K562 (cell line): ENCODE data around the gene KIF12.

Experiments used
- CBFA2T3 ChIP-seq: fragments of 450-650 bp; IDR thresholded peaks from 2 replicates; pipeline ENCODE4 v1.6.1; 2017
- CEBPB ChIP-seq: fragments of 450-650 bp; IDR thresholded peaks from 2 replicates; pipeline ENCODE4 v1.6.1; 2016; ENCODE audit warnings: missing genetic modification characterization, missing compliant biosample characterization
- CTCF ChIP-seq, 3 experiments: IDR thresholded peaks in 2 of 3; conservative IDR thresholded peaks in 1 of 3; 2 replicates each; pipeline ENCODE4 v1.5.1; 2011 to 2012; ENCODE audit warnings: low read length in 3 of 3, mild to moderate bottlenecking in 3 of 3, control low read depth in 2 of 3, improper control_type of control experiment in 1 of 3, inconsistent platforms in 1 of 3, low read depth in 1 of 3, mixed read lengths in 1 of 3, moderate library complexity in 1 of 3; ENCODE audit not compliant: insufficient read depth in 2 of 3
- FOSL1 ChIP-seq: fragments of 200-800 bp; sonication (Bioruptor generic); conservative IDR thresholded peaks from 2 replicates; pipeline ENCODE4 v1.6.1; 2016; ENCODE audit warnings: missing genetic modification characterization, missing compliant biosample characterization
- REST ChIP-seq, 2 experiments: fragments of 450-650 bp; formaldehyde crosslinking in 1 of 2; IDR thresholded peaks; 2 replicates each; pipeline versions ENCODE4 v1.4.0 to v1.6.1; 2014 to 2020; ENCODE audit warnings: mild to moderate bottlenecking in 2 of 2, borderline replicate concordance in 1 of 2, low read depth in 1 of 2
- STAT5B ChIP-seq: fragments of 250-450 bp; sonication (Bioruptor Pico); IDR thresholded peaks from 2 replicates; pipeline ENCODE4 v1.8.0; 2021; ENCODE audit warnings: mild to moderate bottlenecking, inconsistent platforms
- TCF3 ChIP-seq: sonication (generic); formaldehyde crosslinking; IDR thresholded peaks from 2 replicates; pipeline ENCODE4 v1.4.0; 2020; ENCODE audit warnings: mild to moderate bottlenecking, missing genetic modification reagents
- ZBTB40 ChIP-seq, 2 experiments: fragments of 450-650 bp in 1 of 2; sonication (generic) in 1 of 2; formaldehyde crosslinking in 1 of 2; IDR thresholded peaks; 2 replicates each; pipeline versions ENCODE4 v1.7.1 to v1.9.0; 2016 to 2022; ENCODE audit warnings: inconsistent platforms in 1 of 2, mild to moderate bottlenecking in 1 of 2, missing genetic modification reagents in 1 of 2
- ZNF140 ChIP-seq: fragments of 250-450 bp; sonication (Bioruptor Pico); IDR thresholded peaks from 2 replicates; pipeline ENCODE4 v1.8.0; 2021; ENCODE audit warnings: moderate library complexity, mild to moderate bottlenecking, inconsistent platforms

- TF ChIP-seq CEBPB (tag): no peak
- TF ChIP-seq STAT5B: no peak
- TF ChIP-seq ZNF140: no peak
- no peak for TF ChIP-seq CTCF (IDR thresholded peaks at IDR 0.05 in 2 of 3, conservative IDR thresholded peaks at IDR 0.05 in 1 of 3; ENCODE audit: insufficient read depth in 2 of 3, low read depth in 1 of 3, low read length in 3 of 3)
- TF ChIP-seq ZBTB40 (IDR thresholded peaks at IDR 0.05): no peak
- TF ChIP-seq ZBTB40 (CRISPR knock-in tag; IDR thresholded peaks at IDR 0.05): no peak
- TF ChIP-seq REST (IDR thresholded peaks at IDR 0.05; ENCODE audit: borderline replicate concordance): no peak
- no peak for TF ChIP-seq REST (CRISPR knock-in tag; IDR thresholded peaks at IDR 0.05; ENCODE audit: low read depth)
- TF ChIP-seq TCF3 (CRISPR knock-in tag): no peak
- TF ChIP-seq FOSL1: no peak
- no peak for TF ChIP-seq CBFA2T3
Measured at GRCh38 chr9:114140401-114140800, 41.3 kb upstream of the KIF12 start.
